OCI-LY7 (cell line): ENCODE data around the gene B3GAT1. TPM values are rescaled to one million over a fixed set of nuclear protein-coding genes. Genes with fewer than 3 reads are reported as not detected.

Source experiments
- BruUV-seq: library from RNA; stranded (reverse); fragments of 400-500 nt; replicated peaks from 2 replicates; lab custom pipeline; 2021; lab: Mats Ljungman, UMichigan
- CTCF ChIA-PET: fragments of 300-600 bp; sonication (Branson Sonifier 250); formaldehyde crosslinking; loops from one replicate; lab custom pipeline; 2022; ENCODE audit warnings: antibody characterized with exemption; ENCODE audit not compliant: unreplicated experiment; lab: Charles Lee
- POLR2A ChIA-PET: fragments of 300-600 bp; sonication (Branson Sonifier 250); formaldehyde crosslinking; loops from one replicate; lab custom pipeline; 2022; ENCODE audit warnings: antibody characterized with exemption; lab: Charles Lee
- DNase-seq: peaks from one replicate; pipeline ENCODE4 v3.0.0-alpha.2; 2015; ENCODE audit warnings: low spot score
- H2AFZ ChIP-seq: fragments of 200-600 bp; sonication (generic), shearing (Covaris generic); 2 replicates; pipeline ENCODE4 v1.6.1; 2014; ENCODE audit warnings: mild to moderate bottlenecking, antibody characterized with exemption, low read length, moderate library complexity
- H3K27ac ChIP-seq: fragments of 200-600 bp; sonication (generic); 2 replicates; pipeline ENCODE4 v1.5.1; 2014; ENCODE audit warnings: mixed run types, low read depth, mild to moderate bottlenecking, moderate library complexity, low read length, inconsistent platforms; ENCODE audit not compliant: poor library complexity, severe bottlenecking
- H3K36me3 ChIP-seq: fragments of 200-600 bp; sonication (generic); 2 replicates; pipeline ENCODE4 v1.6.1; 2014; ENCODE audit warnings: mild to moderate bottlenecking, antibody characterized with exemption, low read length, moderate library complexity, mixed read lengths; ENCODE audit not compliant: insufficient read depth
- H3K4me1 ChIP-seq: fragments of 200-600 bp; sonication (generic); 2 replicates; pipeline ENCODE4 v1.5.1; 2014; ENCODE audit warnings: mild to moderate bottlenecking, low read length; ENCODE audit not compliant: insufficient read depth, poor library complexity, severe bottlenecking
- H3K4me2 ChIP-seq: fragments of 200-600 bp; sonication (generic); 2 replicates; pipeline ENCODE4 v1.6.1; 2014; ENCODE audit warnings: mild to moderate bottlenecking, low read length
- H3K4me3 ChIP-seq: fragments of 200-600 bp; sonication (generic); 2 replicates; pipeline ENCODE4 v1.5.1; 2014; ENCODE audit warnings: mild to moderate bottlenecking, low read depth, low read length; ENCODE audit not compliant: poor library complexity, severe bottlenecking
- H3K79me2 ChIP-seq: fragments of 200-600 bp; sonication (generic); 2 replicates; pipeline ENCODE4 v1.6.1; 2016; ENCODE audit warnings: low read depth, mild to moderate bottlenecking, low read length, moderate library complexity, mixed read lengths; ENCODE audit not compliant: insufficient read depth
- H3K9me2 ChIP-seq: fragments of 200-600 bp; sonication (generic); 2 replicates; pipeline ENCODE4 v1.6.1; 2016; ENCODE audit warnings: mild to moderate bottlenecking, low read length, mixed read lengths; ENCODE audit not compliant: insufficient read depth
- H3K9me3 ChIP-seq: fragments of 200-600 bp; sonication (generic); 2 replicates; pipeline ENCODE4 v1.6.1; 2014; ENCODE audit warnings: mild to moderate bottlenecking, mixed run types, low read length, mixed read lengths
- H4K20me1 ChIP-seq: fragments of 200-600 bp; sonication (generic); 2 replicates; pipeline ENCODE4 v1.6.1; 2014; ENCODE audit warnings: mild to moderate bottlenecking, antibody characterized with exemption, low read length, moderate library complexity, mixed read lengths; ENCODE audit not compliant: insufficient read depth
- CTCF ChIP-seq: fragments of 200-600 bp; sonication (generic); conservative IDR thresholded peaks from 2 replicates; pipeline ENCODE4 v1.5.1; 2014; ENCODE audit warnings: mild to moderate bottlenecking, antibody characterized with exemption, low read length, moderate library complexity, mixed read lengths
- EZH2phosphoT487 ChIP-seq: fragments of 200-600 bp; sonication (generic); IDR thresholded peaks from 2 replicates; pipeline ENCODE4 v1.6.1; 2018; ENCODE audit warnings: low read depth, borderline replicate concordance, mild to moderate bottlenecking, mixed run types, antibody characterized with exemption, low read length, moderate library complexity, mixed read lengths
- intact Hi-C: fragments of 100-400 bp; cut with micrococcal nuclease; formaldehyde crosslinking; loops from one replicate; pipeline ENCODE4 v1.10.0; 2022; ENCODE audit not compliant: unreplicated experiment
- total RNA-seq, 2 experiments: library from RNA; depleted of rRNA in 1 of 2; stranded (reverse); fragments of >200 nt in 1 of 2; shearing (Covaris generic) in 1 of 2; gene quantifications; 2 replicates each; pipeline ENCODE4 v1.2.3, GENCODE V29; 2014 to 2022

Gene B3GAT1
- total RNA-seq, 2 experiments from 2014 or later: not detected

- Histone ChIP-seq H4K20me1 (no peaks in the 10 kb centered on the region), H3K36me3 (no peaks in the 10 kb centered on the region), H3K9me2 (no peaks in the 10 kb centered on the region), H3K4me3 (no peak overlapping the region), H3K9me3 (no peaks in the 10 kb centered on the region), H3K4me2 (no peak overlapping the region), H2AFZ (no peak overlapping the region), H3K79me2 (no peaks in the 10 kb centered on the region), H3K4me1 (no peaks in the 10 kb centered on the region), H3K27ac (no peak overlapping the region)
- ChIA-PET CTCF (no interaction called here), POLR2A (no interaction called here)
- TF ChIP-seq EZH2phosphoT487 (no peak), CTCF (no peak)
- no peak for DNase-seq
- no TSS peak for BruUV-seq
- intact Hi-C loops: no loop called here
These were observed 31.3 kb downstream of the B3GAT1 start for GRCh38 chr11:134380785-134381184.

GRCh38 chr11:134380229-134380628, 31.8 kb downstream of the B3GAT1 start:
- no peak overlapping the region for H3K27ac ChIP-seq
- no peak overlapping the region for H2AFZ ChIP-seq
- no peaks in the 10 kb centered on the region for H3K4me1 ChIP-seq
- ChIA-PET CTCF (no interaction called here), POLR2A (no interaction called here)
- no peaks in the 10 kb centered on the region for H3K9me2 ChIP-seq
- H3K36me3 ChIP-seq: no peaks in the 10 kb centered on the region
- DNase-seq: no peak
- no peak overlapping the region for H3K4me3 ChIP-seq
- no peaks in the 10 kb centered on the region for H4K20me1 ChIP-seq
- no peak overlapping the region for H3K4me2 ChIP-seq
- no TSS peak for BruUV-seq
- H3K9me3 ChIP-seq: no peaks in the 10 kb centered on the region
- H3K79me2 ChIP-seq: no peaks in the 10 kb centered on the region
- TF ChIP-seq CTCF (no peak), EZH2phosphoT487 (no peak)
- intact Hi-C loops: no loop called here

- CTCF ChIA-PET: no interaction called here
- Histone ChIP-seq H3K79me2 (no peaks in the 10 kb centered on the region), H3K9me3 (no peaks in the 10 kb centered on the region), H2AFZ (no peak overlapping the region), H3K4me1 (no peaks in the 10 kb centered on the region), H4K20me1 (no peaks in the 10 kb centered on the region), H3K4me3 (no peak overlapping the region), H3K27ac (no peak overlapping the region), H3K9me2 (no peaks in the 10 kb centered on the region), H3K4me2 (no peak overlapping the region), H3K36me3 (no peaks in the 10 kb centered on the region)
- BruUV-seq: no TSS peak
- POLR2A ChIA-PET: no interaction called here
- intact Hi-C loops: no loop called here
- no peak for TF ChIP-seq CTCF
- no peak for TF ChIP-seq EZH2phosphoT487
- no peak for DNase-seq
These were observed 32.8 kb downstream of the B3GAT1 start for GRCh38 chr11:134379241-134379640.
